A204.1 (cell line): Measurements from ENCODE around the gene ZNF799.
"Not testable (repeated sequence)": the region's sequence is repeated elsewhere in the genome, so short reads cannot be mapped to it uniquely, and the experiment has no call there.

Experiments used
- FAIRE-seq: peaks from 2 replicates; lab custom pipeline; 2012; peaks lifted over from hg19 to GRCh38; lab: Jason Lieb, UNC

The ZNF799 gene

GRCh38 chr19:12362236-12362635 is 38.8 kb downstream of the ZNF799 start:
- FAIRE-seq = not testable (repeated sequence)

- no peak for FAIRE-seq
Measured at GRCh38 chr19:12353375-12353774, 47.7 kb downstream of the ZNF799 start.

- no peak for FAIRE-seq
Measured at GRCh38 chr19:12350890-12351197, 50.2 kb downstream of the ZNF799 start.

- no peak for FAIRE-seq
Measured at GRCh38 chr19:12350185-12350889, 50.7 kb downstream of the ZNF799 start.

- no peak for FAIRE-seq
Measured at GRCh38 chr19:12346896-12347295, 54.2 kb downstream of the ZNF799 start.

GRCh38 chr19:12345197-12345596 is 55.9 kb downstream of the ZNF799 start:
- no peak for FAIRE-seq
